WTC11 (cell line): ENCODE measurements around the gene AK5. TPM values are rescaled to one million over a fixed set of nuclear protein-coding genes. Genes with fewer than 3 reads are reported as not detected.

Experiments
- ATAC-seq: fragments of 200-7000 bp; cut with Tn5 transposase; 2 replicates; pipeline ENCODE4 v1.10.0; 2021; ENCODE audit warnings: mild to moderate bottlenecking, moderate library complexity
- CTCF ChIA-PET: fragments of 300-600 bp; sonication (Branson Sonifier 250); formaldehyde crosslinking; loops from one replicate; lab custom pipeline; 2021; ENCODE audit warnings: antibody characterized with exemption; lab: Charles Lee
- POLR2A ChIA-PET: fragments of 350-600 bp; sonication (Branson Sonifier 250); formaldehyde crosslinking; loops from one replicate; lab custom pipeline; 2021; ENCODE audit warnings: antibody characterized with exemption; lab: Charles Lee
- DNase-seq: peaks from one replicate; pipeline ENCODE4 v3.0.0; 2021; ENCODE audit warnings: low spot score
- H3K27ac Mint-ChIP-seq: 2 replicates; pipeline ENCODE4 v1.8.0; 2021; ENCODE audit warnings: mixed read lengths
- H3K27me3 Mint-ChIP-seq: 2 replicates; pipeline ENCODE4 v1.8.0; 2021; ENCODE audit warnings: low read depth, mild to moderate bottlenecking, moderate library complexity, mixed read lengths
- H3K36me3 Mint-ChIP-seq: 2 replicates; pipeline ENCODE4 v1.8.0; 2021; ENCODE audit warnings: mixed read lengths
- H3K4me1 Mint-ChIP-seq: 2 replicates; pipeline ENCODE4 v1.8.0; 2022; ENCODE audit warnings: mixed read lengths
- H3K4me3 Mint-ChIP-seq: 2 replicates; pipeline ENCODE4 v1.8.0; 2021; ENCODE audit warnings: mild to moderate bottlenecking, moderate library complexity, mixed read lengths
- H3K9me3 Mint-ChIP-seq: 2 replicates; pipeline ENCODE4 v1.8.0; 2021; ENCODE audit warnings: mixed read lengths
- AFF4 ChIP-seq: sonication (generic); formaldehyde crosslinking; IDR thresholded peaks from 2 replicates; pipeline ENCODE4 v1.8.1; 2023; ENCODE audit warnings: mild to moderate bottlenecking, missing genetic modification reagents, borderline replicate concordance
- AR ChIP-seq: fragments of 250-450 bp; sonication (Bioruptor Pico); IDR thresholded peaks from 2 replicates; pipeline ENCODE4 v1.9.0; 2021; ENCODE audit warnings: mild to moderate bottlenecking
- ARID4B ChIP-seq: sonication (generic); formaldehyde crosslinking; IDR thresholded peaks from 2 replicates; pipeline ENCODE4 v1.8.0; 2023; ENCODE audit warnings: missing genetic modification reagents, mild to moderate bottlenecking, borderline replicate concordance
- ATF6 ChIP-seq: sonication (generic); formaldehyde crosslinking; IDR thresholded peaks from 2 replicates; pipeline ENCODE4 v1.8.1; 2023; ENCODE audit warnings: mild to moderate bottlenecking, missing genetic modification reagents
- FOXP1 ChIP-seq: sonication (generic); formaldehyde crosslinking; IDR thresholded peaks from 2 replicates; pipeline ENCODE4 v1.8.0; 2022; ENCODE audit warnings: missing genetic modification reagents, mild to moderate bottlenecking, moderate library complexity, borderline replicate concordance
- KAT7 ChIP-seq: sonication (generic); formaldehyde crosslinking; IDR thresholded peaks from 2 replicates; pipeline ENCODE4 v1.8.1; 2023; ENCODE audit warnings: missing genetic modification reagents, mild to moderate bottlenecking, borderline replicate concordance
- MAX ChIP-seq: sonication (generic); formaldehyde crosslinking; IDR thresholded peaks from 2 replicates; pipeline ENCODE4 v1.8.0; 2022; ENCODE audit warnings: mild to moderate bottlenecking, missing genetic modification reagents
- OVOL2 ChIP-seq: fragments of 250-450 bp; sonication (Bioruptor Pico); IDR thresholded peaks from 2 replicates; pipeline ENCODE4 v1.9.0; 2021; ENCODE audit warnings: mild to moderate bottlenecking, borderline replicate concordance
- SOX15 ChIP-seq: fragments of 250-450 bp; sonication (Bioruptor Pico); IDR thresholded peaks from 2 replicates; pipeline ENCODE4 v1.9.0; 2021; ENCODE audit warnings: mild to moderate bottlenecking
- ZNF396 ChIP-seq: fragments of 250-450 bp; sonication (Bioruptor Pico); IDR thresholded peaks from 2 replicates; pipeline ENCODE4 v1.8.0; 2021; ENCODE audit warnings: mild to moderate bottlenecking, moderate library complexity, borderline replicate concordance
- ZNF416 ChIP-seq: fragments of 250-450 bp; sonication (Bioruptor Pico); IDR thresholded peaks from 2 replicates; pipeline ENCODE4 v1.9.0; 2021; ENCODE audit warnings: mild to moderate bottlenecking, inconsistent platforms
- total RNA-seq: library from RNA; stranded (reverse); gene quantifications from 3 replicates; pipeline ENCODE4 v1.2.3, GENCODE V29; 2021

Gene AK5
- total RNA-seq, 1 experiment from 2014 or later = 3.0 TPM

- DNase-seq = no peak
- no peaks in the 10 kb centered on the region for H3K36me3 Mint-ChIP-seq
- POLR2A ChIA-PET = no interaction called here
- H3K4me1 Mint-ChIP-seq = peaks cover 5% of the 10 kb centered on the region; the same call in 1 of the 2 replicates
- no peaks in the 10 kb centered on the region for H3K27me3 Mint-ChIP-seq
- H3K27ac Mint-ChIP-seq = no peak overlapping the region
- ATAC-seq = no peak
- CTCF ChIA-PET = no interaction called here
- 0 out of 2 replicates have a peak, but pooled peaks cover 6% of the 10 kb centered on the region for H3K9me3 Mint-ChIP-seq
- no peak overlapping the region for H3K4me3 Mint-ChIP-seq
- no peak for TF ChIP-seq ZNF396
- no peak for TF ChIP-seq ZNF416
- no peak for TF ChIP-seq FOXP1 (CRISPR knock-in tag)
- no peak for TF ChIP-seq KAT7 (CRISPR knock-in tag)
- TF ChIP-seq MAX (CRISPR knock-in tag) = no peak
- TF ChIP-seq ATF6 (CRISPR knock-in tag) = no peak
- no peak for TF ChIP-seq ARID4B (CRISPR knock-in tag)
- no peak for TF ChIP-seq AR (CRISPR knock-in tag)
- no peak for TF ChIP-seq AFF4 (CRISPR knock-in tag)
- no peak for TF ChIP-seq SOX15 (CRISPR knock-in tag)
- no peak for TF ChIP-seq OVOL2 (CRISPR knock-in tag)
Observed at GRCh38 chr1:77399250-77400086, 117.6 kb downstream of the AK5 start.
